Measurements from ENCODE around the gene LRMDA.

LRMDA gene

GRCh38 chr10:76068856-76069255 lies 637.4 kb downstream of the LRMDA start:
- TF ChIP-seq RAD21 (IDR thresholded peaks at IDR 0.05; ENCODE audit: low read depth) (no peak), ZBTB7A (IDR thresholded peaks at IDR 0.05; ENCODE audit: low read depth) (no peak), TEAD4 (IDR thresholded peaks at IDR 0.05) (no peak), CREB1 (IDR thresholded peaks at IDR 0.05; ENCODE audit: low read depth) (no peak), EP300 (IDR thresholded peaks at IDR 0.05; ENCODE audit: borderline replicate concordance) (no peak), CEBPB (IDR thresholded peaks at IDR 0.05) (no peak), YY1 (IDR thresholded peaks at IDR 0.05; ENCODE audit: low read depth) (no peak), MAX (IDR thresholded peaks at IDR 0.05) (no peak)

GRCh38 chr10:76070916-76071315 lies 639.5 kb downstream of the LRMDA start:
- TF ChIP-seq EGR1 (IDR thresholded peaks at IDR 0.05), result no peak
- no peak for TF ChIP-seq TCF12 (IDR thresholded peaks at IDR 0.05; ENCODE audit: low read depth)
- no peak for TF ChIP-seq FOXM1 (IDR thresholded peaks at IDR 0.05; ENCODE audit: borderline replicate concordance, low read depth)
- TF ChIP-seq ZBTB7A (IDR thresholded peaks at IDR 0.05; ENCODE audit: low read depth), result no peak
- TF ChIP-seq CREB1 (IDR thresholded peaks at IDR 0.05; ENCODE audit: low read depth), result no peak
- no peak for TF ChIP-seq MAX (IDR thresholded peaks at IDR 0.05)
- no peak for TF ChIP-seq REST (IDR thresholded peaks at IDR 0.05; ENCODE audit: low read depth)
- TF ChIP-seq EP300 (IDR thresholded peaks at IDR 0.05; ENCODE audit: borderline replicate concordance), result no peak
- no peak for TF ChIP-seq USF1 (IDR thresholded peaks at IDR 0.05)

GRCh38 chr10:76071653-76072365 lies 640.4 kb downstream of the LRMDA start:
- TF ChIP-seq RAD21 (IDR thresholded peaks at IDR 0.05; ENCODE audit: low read depth) (no peak), FOXM1 (IDR thresholded peaks at IDR 0.05; ENCODE audit: borderline replicate concordance, low read depth) (no peak), MAX (IDR thresholded peaks at IDR 0.05) (no peak), EP300 (IDR thresholded peaks at IDR 0.05; ENCODE audit: borderline replicate concordance) (no peak), NFIC (IDR thresholded peaks at IDR 0.05) (no peak), TEAD4 (IDR thresholded peaks at IDR 0.05) (no peak), EGR1 (IDR thresholded peaks at IDR 0.05) (no peak), CEBPB (IDR thresholded peaks at IDR 0.05) (no peak)

- TF ChIP-seq REST (IDR thresholded peaks at IDR 0.05; ENCODE audit: low read depth), result no peak
- no peak for TF ChIP-seq TCF12 (IDR thresholded peaks at IDR 0.05; ENCODE audit: low read depth)
- TF ChIP-seq TAF1 (IDR thresholded peaks at IDR 0.05; ENCODE audit: low read depth), result no peak
- no peak for TF ChIP-seq ZBTB7A (IDR thresholded peaks at IDR 0.05; ENCODE audit: low read depth)
- no peak for TF ChIP-seq EP300 (IDR thresholded peaks at IDR 0.05; ENCODE audit: borderline replicate concordance)
- TF ChIP-seq MAX (IDR thresholded peaks at IDR 0.05), result no peak
- no peak for TF ChIP-seq FOXM1 (IDR thresholded peaks at IDR 0.05; ENCODE audit: borderline replicate concordance, low read depth)
- TF ChIP-seq USF1 (IDR thresholded peaks at IDR 0.05), result no peak
- TF ChIP-seq TEAD4 (IDR thresholded peaks at IDR 0.05), result no peak
- no peak for TF ChIP-seq NFIC (IDR thresholded peaks at IDR 0.05)
- no peak for TF ChIP-seq CREB1 (IDR thresholded peaks at IDR 0.05; ENCODE audit: low read depth)
- no peak for TF ChIP-seq EGR1 (IDR thresholded peaks at IDR 0.05)
- no peak for TF ChIP-seq YY1 (IDR thresholded peaks at IDR 0.05; ENCODE audit: low read depth)
- TF ChIP-seq CEBPB (IDR thresholded peaks at IDR 0.05), result no peak
These were observed 641.0 kb downstream of the LRMDA start for GRCh38 chr10:76072384-76072783.

GRCh38 chr10:76073524-76073923 lies 642.1 kb downstream of the LRMDA start:
- no peak for TF ChIP-seq RAD21 (IDR thresholded peaks at IDR 0.05; ENCODE audit: low read depth)
- TF ChIP-seq EP300 (IDR thresholded peaks at IDR 0.05; ENCODE audit: borderline replicate concordance), result no peak
- no peak for TF ChIP-seq NFIC (IDR thresholded peaks at IDR 0.05)
- no peak for TF ChIP-seq REST (IDR thresholded peaks at IDR 0.05; ENCODE audit: low read depth)
- no peak for TF ChIP-seq FOXM1 (IDR thresholded peaks at IDR 0.05; ENCODE audit: borderline replicate concordance, low read depth)
- TF ChIP-seq ZBTB7A (IDR thresholded peaks at IDR 0.05; ENCODE audit: low read depth), result no peak
- no peak for TF ChIP-seq EGR1 (IDR thresholded peaks at IDR 0.05)
- no peak for TF ChIP-seq TCF12 (IDR thresholded peaks at IDR 0.05; ENCODE audit: low read depth)
- no peak for TF ChIP-seq TEAD4 (IDR thresholded peaks at IDR 0.05)
- TF ChIP-seq USF1 (IDR thresholded peaks at IDR 0.05), result no peak
- TF ChIP-seq TAF1 (IDR thresholded peaks at IDR 0.05; ENCODE audit: low read depth), result no peak
- TF ChIP-seq CEBPB (IDR thresholded peaks at IDR 0.05), result no peak
- TF ChIP-seq CREB1 (IDR thresholded peaks at IDR 0.05; ENCODE audit: low read depth), result no peak
- TF ChIP-seq MAX (IDR thresholded peaks at IDR 0.05), result no peak
- TF ChIP-seq YY1 (IDR thresholded peaks at IDR 0.05; ENCODE audit: low read depth), result no peak

Data from Ishikawa (cell line).